ENCODE results near the gene CAPN13. TPM values are rescaled to one million over a fixed set of nuclear protein-coding genes. Genes with fewer than 3 reads are reported as not detected.

The CAPN13 gene
- total and polyA plus RNA-seq, 10 donors = 0.09 to 1.1 (median 0.36) TPM; not detected in 4

DNA sequence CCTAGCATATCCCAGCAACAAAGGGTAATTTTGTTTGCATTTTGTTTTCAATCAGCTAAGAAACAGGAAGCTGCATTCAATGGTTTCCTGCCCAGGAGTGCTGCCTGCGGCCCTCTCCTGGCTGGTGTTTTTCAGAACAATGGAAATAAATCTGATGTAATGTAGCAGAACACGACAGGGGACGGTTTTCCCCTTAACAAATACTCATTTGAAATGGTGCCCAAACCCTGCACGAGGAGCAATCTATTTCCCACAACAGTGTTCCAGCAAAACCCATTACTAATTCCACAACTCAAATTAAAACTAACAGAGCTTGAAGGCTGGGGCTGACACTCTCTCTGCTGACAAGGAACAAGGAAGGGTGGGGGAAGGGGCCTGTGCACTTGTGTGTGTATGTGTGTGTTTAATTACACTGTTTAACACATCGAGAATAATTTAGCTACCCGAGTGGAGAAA is 8.7 kb downstream of the CAPN13 start:
- Histone ChIP-seq H3K27me3 (replicated peaks in 1 of 7) (peaks cover 0 to 3% (median 0%) of the 10 kb centered on the region in 7 donors), H3K36me3 (no peaks in the 10 kb centered on the region), H3K9me3 (no peaks in the 10 kb centered on the region), H3K4me1 (peaks cover 0 to 13% (median 4%) of the 10 kb centered on the region in 6 donors), H3K4me3 (no peak overlapping the region), H3K27ac (no peak overlapping the region)
- intact Hi-C loops (cut with DNase I; ENCODE audit: low total_unique reads) = no loop called here
- 8 to 18% (median 12%) methylated on average over 6 of the region's 6 CpGs for WGBS, 5 donors
- TF ChIP-seq, protein P1, sequence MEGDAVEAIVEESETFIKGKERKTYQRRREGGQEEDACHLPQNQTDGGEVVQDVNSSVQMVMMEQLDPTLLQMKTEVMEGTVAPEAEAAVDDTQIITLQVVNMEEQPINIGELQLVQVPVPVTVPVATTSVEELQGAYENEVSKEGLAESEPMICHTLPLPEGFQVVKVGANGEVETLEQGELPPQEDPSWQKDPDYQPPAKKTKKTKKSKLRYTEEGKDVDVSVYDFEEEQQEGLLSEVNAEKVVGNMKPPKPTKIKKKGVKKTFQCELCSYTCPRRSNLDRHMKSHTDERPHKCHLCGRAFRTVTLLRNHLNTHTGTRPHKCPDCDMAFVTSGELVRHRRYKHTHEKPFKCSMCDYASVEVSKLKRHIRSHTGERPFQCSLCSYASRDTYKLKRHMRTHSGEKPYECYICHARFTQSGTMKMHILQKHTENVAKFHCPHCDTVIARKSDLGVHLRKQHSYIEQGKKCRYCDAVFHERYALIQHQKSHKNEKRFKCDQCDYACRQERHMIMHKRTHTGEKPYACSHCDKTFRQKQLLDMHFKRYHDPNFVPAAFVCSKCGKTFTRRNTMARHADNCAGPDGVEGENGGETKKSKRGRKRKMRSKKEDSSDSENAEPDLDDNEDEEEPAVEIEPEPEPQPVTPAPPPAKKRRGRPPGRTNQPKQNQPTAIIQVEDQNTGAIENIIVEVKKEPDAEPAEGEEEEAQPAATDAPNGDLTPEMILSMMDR (IDR thresholded peaks at IDR 0.05 in 8 of 11, conservative IDR thresholded peaks at IDR 0.05 in 3 of 11) = no peak
- DNase-seq = no peak

DNA sequence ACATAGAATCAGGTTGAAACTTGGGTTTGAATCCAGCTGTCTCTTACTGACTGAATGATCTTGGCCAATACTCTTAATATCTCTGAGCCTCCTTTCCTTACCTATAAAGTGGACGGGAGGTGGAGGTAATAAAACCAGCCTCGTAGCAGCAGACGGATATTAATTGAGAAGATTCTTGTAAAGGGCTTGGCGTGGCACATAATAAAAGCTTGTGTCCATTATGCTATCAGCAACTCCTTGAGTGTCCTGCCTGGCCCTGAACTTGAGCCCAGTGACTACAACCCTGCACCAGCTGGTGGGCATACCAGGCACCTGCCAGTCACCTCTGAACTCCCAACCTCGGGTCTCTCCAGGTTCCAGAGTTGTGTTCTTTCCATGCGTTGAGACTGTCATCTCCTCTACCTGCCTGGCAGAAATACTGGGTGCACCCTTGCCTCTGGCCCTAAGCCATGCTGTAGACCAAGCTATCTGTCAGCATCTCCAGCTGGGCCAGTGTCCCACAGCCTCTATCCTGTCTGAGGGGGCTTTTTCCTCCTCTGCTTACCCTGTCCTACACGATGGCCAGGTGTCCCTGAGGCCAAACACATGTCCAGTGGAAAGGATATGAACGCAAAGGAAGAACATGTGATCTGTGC is 9.7 kb downstream of the CAPN13 start:
- intact Hi-C loops (cut with DNase I; ENCODE audit: low total_unique reads) = no loop called here
- DNase-seq = no peak
- H3K4me3 ChIP-seq = no peak overlapping the region
- H3K9me3 ChIP-seq = no peaks in the 10 kb centered on the region
- no peaks in the 10 kb centered on the region for H3K27me3 ChIP-seq (replicated peaks in 1 of 7)
- TF ChIP-seq POLR2A (IDR thresholded peaks at IDR 0.05) (no peak), POLR2AphosphoS5 (IDR thresholded peaks at IDR 0.05) (no peak)
- TF ChIP-seq, protein P1 (IDR thresholded peaks at IDR 0.05 in 8 of 11, conservative IDR thresholded peaks at IDR 0.05 in 3 of 11) = no peak
- no peaks in the 10 kb centered on the region for H3K36me3 ChIP-seq
- 87 to 92% (median 89%) methylated on average over 8 of the region's 8 CpGs for WGBS, 5 donors
- H3K27ac ChIP-seq = no peak overlapping the region
- peaks cover 4 to 13% (median 6%) of the 10 kb centered on the region in 6 donors for H3K4me1 ChIP-seq

DNA sequence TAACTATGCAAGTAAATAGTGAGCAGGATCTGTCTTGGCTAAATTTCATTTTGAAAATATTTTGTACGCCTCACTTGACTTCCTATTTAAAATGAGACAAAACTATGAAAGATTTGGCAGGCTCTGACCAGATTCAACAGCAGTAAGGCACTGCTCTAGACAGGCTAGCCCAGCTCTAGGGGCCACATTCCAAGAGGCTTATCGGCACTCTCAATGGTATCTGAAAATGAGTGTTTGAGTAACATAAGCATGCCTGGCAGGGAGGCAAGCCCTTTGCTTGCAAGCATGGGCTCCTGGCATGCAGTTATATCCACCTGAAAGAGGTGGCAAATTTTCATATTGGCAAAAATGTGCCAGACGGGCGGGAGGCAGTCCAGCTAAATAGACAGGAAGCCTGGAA is 10.5 kb downstream of the CAPN13 start:
- 82 to 90% (median 86%) methylated on average over 4 of the region's 4 CpGs for WGBS, 5 donors
- no peak for DNase-seq
- Histone ChIP-seq H3K36me3 (no peaks in the 10 kb centered on the region), H3K27ac (no peak overlapping the region), H3K9me3 (no peaks in the 10 kb centered on the region), H3K27me3 (replicated peaks in 1 of 7) (no peaks in the 10 kb centered on the region), H3K4me3 (no peak overlapping the region), H3K4me1 (peaks cover 4 to 14% (median 11%) of the 10 kb centered on the region in 6 donors)
- intact Hi-C loops (cut with DNase I; ENCODE audit: low total_unique reads) = no loop called here
- TF ChIP-seq, protein P1 (IDR thresholded peaks at IDR 0.05 in 8 of 11, conservative IDR thresholded peaks at IDR 0.05 in 3 of 11) = no peak
- TF ChIP-seq POLR2AphosphoS5 (IDR thresholded peaks at IDR 0.05) (no peak), POLR2A (IDR thresholded peaks at IDR 0.05) (no peak)

DNA sequence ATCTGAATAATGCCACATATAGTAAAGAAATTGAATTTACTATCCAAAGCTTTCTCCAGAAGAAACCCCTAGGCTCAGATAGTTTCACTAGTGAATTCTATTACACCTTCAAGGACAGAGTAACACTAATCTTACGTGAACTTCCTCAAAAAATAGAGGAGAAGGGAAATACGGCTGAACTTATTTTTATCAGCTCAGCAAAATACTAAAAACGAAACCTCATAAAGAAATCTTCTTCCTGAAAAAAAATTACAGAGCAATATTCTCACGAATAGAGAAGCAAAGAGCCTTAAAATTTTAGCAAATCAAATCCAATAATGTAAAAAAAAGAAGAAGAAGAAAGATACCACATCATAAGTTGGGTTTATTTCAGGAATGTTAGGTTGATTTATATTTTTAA is 14.7 kb downstream of the CAPN13 start:
- TF ChIP-seq POLR2A (IDR thresholded peaks at IDR 0.05) = no peak
- TF ChIP-seq POLR2AphosphoS5 (IDR thresholded peaks at IDR 0.05) = no peak
- TF ChIP-seq, protein P1 (IDR thresholded peaks at IDR 0.05 in 8 of 11, conservative IDR thresholded peaks at IDR 0.05 in 3 of 11) = no peak
- Histone ChIP-seq H3K9me3 (no peaks in the 10 kb centered on the region), H3K4me3 (no peak overlapping the region), H3K36me3 (no peaks in the 10 kb centered on the region), H3K4me1 (peaks cover 0 to 11% (median 6%) of the 10 kb centered on the region in 6 donors), H3K27me3 (replicated peaks in 1 of 7) (peaks cover 0 to 4% (median 0%) of the 10 kb centered on the region in 7 donors), H3K27ac (peak overlapping the region in 1 of 8 donors; percentile 17)
- intact Hi-C loops (cut with DNase I; ENCODE audit: low total_unique reads) = no loop called here
- no peak for DNase-seq
- WGBS, 5 donors = 10 to 23% (median 15%) methylated on average over 4 of the region's 4 CpGs

Data from spleen (tissue), 11 donors.